ENCODE measurements around the gene MRPL34.

The MRPL34 gene

DNA sequence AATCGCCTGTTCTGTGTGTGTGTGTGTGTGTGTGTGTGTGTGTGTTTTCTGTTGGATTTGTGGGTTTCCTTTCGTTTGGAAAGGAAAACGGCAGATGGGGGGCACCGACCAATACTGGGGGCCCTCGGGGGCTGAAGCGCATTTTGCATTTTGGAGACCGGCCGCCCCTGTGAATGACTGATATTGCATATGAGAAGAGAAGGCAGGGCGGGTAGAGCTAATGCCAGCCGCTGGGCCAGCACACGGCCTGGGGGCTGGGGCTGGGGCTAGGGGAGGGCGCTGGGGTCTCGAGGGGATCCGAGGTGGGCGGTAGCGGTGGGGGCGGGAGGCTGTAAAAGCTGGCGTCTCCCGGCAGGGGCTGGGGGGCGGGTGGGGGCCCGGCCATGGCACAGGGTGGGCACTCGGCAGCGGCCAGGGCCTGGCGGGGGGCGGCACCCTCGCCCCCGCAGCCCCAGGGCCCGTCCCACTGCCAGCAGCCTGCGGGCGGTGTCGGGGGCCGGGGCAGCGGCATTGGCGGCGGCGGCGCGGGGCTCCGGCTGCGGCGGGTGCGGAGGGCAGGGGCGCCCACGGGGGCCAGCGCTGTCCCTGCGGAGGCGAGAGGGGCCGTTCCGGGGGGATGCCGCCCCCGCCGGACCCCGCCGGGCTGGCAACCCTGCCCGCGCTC is 17.8 kb downstream of the MRPL34 start:
- Histone ChIP-seq H3K27me3 (ENCODE audit: insufficient read depth, poor library complexity, severe bottlenecking) (peaks cover 4% of the 10 kb centered on the region), H3K27ac (replicated peaks) (no peak overlapping the region), H3K4me3 (replicated peaks; ENCODE audit: insufficient read depth, low read length) (no peak overlapping the region)
- no peak for DNase-seq (ENCODE audit: low read depth in 1 of 2, low spot score in 1 of 2)
- TF ChIP-seq POLR2AphosphoS5 (IDR thresholded peaks at IDR 0.05; ENCODE audit: low read depth) (no peak), SPI1 (IDR thresholded peaks at IDR 0.05; ENCODE audit: borderline replicate concordance, low read depth) (no peak), GABPA (IDR thresholded peaks at IDR 0.05; ENCODE audit: low read depth) (no peak)
- TF ChIP-seq, protein P1, sequence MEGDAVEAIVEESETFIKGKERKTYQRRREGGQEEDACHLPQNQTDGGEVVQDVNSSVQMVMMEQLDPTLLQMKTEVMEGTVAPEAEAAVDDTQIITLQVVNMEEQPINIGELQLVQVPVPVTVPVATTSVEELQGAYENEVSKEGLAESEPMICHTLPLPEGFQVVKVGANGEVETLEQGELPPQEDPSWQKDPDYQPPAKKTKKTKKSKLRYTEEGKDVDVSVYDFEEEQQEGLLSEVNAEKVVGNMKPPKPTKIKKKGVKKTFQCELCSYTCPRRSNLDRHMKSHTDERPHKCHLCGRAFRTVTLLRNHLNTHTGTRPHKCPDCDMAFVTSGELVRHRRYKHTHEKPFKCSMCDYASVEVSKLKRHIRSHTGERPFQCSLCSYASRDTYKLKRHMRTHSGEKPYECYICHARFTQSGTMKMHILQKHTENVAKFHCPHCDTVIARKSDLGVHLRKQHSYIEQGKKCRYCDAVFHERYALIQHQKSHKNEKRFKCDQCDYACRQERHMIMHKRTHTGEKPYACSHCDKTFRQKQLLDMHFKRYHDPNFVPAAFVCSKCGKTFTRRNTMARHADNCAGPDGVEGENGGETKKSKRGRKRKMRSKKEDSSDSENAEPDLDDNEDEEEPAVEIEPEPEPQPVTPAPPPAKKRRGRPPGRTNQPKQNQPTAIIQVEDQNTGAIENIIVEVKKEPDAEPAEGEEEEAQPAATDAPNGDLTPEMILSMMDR (IDR thresholded peaks at IDR 0.05; ENCODE audit: insufficient read depth, low read length) = no peak
- TF ChIP-seq, protein P2, sequence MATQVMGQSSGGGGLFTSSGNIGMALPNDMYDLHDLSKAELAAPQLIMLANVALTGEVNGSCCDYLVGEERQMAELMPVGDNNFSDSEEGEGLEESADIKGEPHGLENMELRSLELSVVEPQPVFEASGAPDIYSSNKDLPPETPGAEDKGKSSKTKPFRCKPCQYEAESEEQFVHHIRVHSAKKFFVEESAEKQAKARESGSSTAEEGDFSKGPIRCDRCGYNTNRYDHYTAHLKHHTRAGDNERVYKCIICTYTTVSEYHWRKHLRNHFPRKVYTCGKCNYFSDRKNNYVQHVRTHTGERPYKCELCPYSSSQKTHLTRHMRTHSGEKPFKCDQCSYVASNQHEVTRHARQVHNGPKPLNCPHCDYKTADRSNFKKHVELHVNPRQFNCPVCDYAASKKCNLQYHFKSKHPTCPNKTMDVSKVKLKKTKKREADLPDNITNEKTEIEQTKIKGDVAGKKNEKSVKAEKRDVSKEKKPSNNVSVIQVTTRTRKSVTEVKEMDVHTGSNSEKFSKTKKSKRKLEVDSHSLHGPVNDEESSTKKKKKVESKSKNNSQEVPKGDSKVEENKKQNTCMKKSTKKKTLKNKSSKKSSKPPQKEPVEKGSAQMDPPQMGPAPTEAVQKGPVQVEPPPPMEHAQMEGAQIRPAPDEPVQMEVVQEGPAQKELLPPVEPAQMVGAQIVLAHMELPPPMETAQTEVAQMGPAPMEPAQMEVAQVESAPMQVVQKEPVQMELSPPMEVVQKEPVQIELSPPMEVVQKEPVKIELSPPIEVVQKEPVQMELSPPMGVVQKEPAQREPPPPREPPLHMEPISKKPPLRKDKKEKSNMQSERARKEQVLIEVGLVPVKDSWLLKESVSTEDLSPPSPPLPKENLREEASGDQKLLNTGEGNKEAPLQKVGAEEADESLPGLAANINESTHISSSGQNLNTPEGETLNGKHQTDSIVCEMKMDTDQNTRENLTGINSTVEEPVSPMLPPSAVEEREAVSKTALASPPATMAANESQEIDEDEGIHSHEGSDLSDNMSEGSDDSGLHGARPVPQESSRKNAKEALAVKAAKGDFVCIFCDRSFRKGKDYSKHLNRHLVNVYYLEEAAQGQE (IDR thresholded peaks at IDR 0.05; ENCODE audit: insufficient replicate concordance, low read depth) = no peak

DNA sequence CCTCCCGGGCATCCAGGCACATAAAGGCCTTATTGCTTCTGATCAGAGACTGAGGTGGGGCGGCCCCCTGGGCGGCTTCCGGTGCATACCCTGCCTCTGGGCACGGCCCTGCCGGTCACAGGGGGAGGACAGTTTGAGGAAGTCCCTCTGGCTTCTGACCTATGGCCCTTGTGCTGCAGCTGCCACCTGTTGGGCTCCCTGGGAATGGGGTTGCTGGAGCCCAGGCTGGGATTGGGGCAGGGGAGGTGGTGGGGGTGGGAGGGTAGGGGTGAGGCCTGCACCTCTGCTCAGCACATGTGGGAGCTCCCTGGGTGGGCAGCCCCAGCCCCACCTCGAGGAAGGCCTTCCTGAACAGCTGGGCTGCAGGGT is 18.3 kb downstream of the MRPL34 start:
- DNase-seq (ENCODE audit: low read depth in 1 of 2, low spot score in 1 of 2) = no peak
- no peak overlapping the region for H3K27ac ChIP-seq (replicated peaks)
- H3K27me3 ChIP-seq (ENCODE audit: insufficient read depth, poor library complexity, severe bottlenecking) = peaks cover 6% of the 10 kb centered on the region
- TF ChIP-seq GABPA (IDR thresholded peaks at IDR 0.05; ENCODE audit: low read depth) = no peak
- TF ChIP-seq, protein P1 (IDR thresholded peaks at IDR 0.05; ENCODE audit: insufficient read depth, low read length) = no peak
- TF ChIP-seq, protein P2 (IDR thresholded peaks at IDR 0.05; ENCODE audit: insufficient replicate concordance, low read depth) = no peak
- TF ChIP-seq SPI1 (IDR thresholded peaks at IDR 0.05; ENCODE audit: borderline replicate concordance, low read depth) = no peak
- TF ChIP-seq POLR2AphosphoS5 (IDR thresholded peaks at IDR 0.05; ENCODE audit: low read depth) = no peak
- H3K4me3 ChIP-seq (replicated peaks; ENCODE audit: insufficient read depth, low read length) = no peak overlapping the region

DNA sequence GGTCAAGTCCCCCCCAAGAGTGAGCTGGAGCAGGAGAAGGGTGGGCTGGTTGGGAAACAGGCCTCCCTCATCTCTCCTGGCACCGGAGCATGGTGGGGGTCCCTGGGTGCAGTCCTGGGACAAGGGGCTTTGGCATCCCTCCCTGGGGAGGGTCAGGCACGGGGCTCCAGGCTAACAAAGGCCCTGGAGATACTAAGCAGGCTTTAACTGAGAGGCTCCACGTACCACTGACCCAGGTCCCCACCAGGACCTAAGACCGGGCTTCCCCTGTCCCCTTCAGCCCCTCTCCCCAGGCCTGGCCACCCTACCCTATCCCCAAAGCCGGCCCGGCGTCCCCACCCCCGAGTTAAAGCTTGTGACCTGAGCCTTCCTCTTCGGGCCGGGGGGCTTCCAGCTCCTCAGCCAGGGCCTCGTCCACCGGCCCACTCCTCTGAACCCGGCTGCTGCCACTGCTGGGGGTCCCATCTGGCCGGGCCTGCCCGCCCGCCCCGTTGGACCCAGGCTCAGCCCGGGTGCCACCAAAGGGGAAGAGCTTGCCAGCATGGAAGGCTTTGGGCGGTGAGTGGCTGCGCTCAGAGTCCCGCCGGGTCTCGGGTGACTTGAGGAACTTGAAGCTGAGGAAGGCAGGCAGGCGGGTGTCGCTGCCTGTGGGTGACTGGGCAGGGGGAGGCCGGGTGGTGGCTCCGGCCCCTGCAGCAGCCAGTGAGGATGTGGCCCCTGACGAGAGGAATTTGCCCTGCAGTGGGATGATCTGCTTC is 18.9 kb downstream of the MRPL34 start:
- H3K27me3 ChIP-seq (ENCODE audit: insufficient read depth, poor library complexity, severe bottlenecking) = peaks cover 12% of the 10 kb centered on the region
- peak in 1 of 2 experiments; percentile 41 for DNase-seq (ENCODE audit: low read depth in 1 of 2, low spot score in 1 of 2)
- H3K27ac ChIP-seq (replicated peaks) = no peak overlapping the region
- no peak overlapping the region for H3K4me3 ChIP-seq (replicated peaks; ENCODE audit: insufficient read depth, low read length)
- no peak for TF ChIP-seq POLR2AphosphoS5 (IDR thresholded peaks at IDR 0.05; ENCODE audit: low read depth)
- TF ChIP-seq, protein P2 (IDR thresholded peaks at IDR 0.05; ENCODE audit: insufficient replicate concordance, low read depth) = no peak
- TF ChIP-seq GABPA (IDR thresholded peaks at IDR 0.05; ENCODE audit: low read depth) = no peak
- TF ChIP-seq, protein P1 (IDR thresholded peaks at IDR 0.05; ENCODE audit: insufficient read depth, low read length) = no peak
- no peak for TF ChIP-seq SPI1 (IDR thresholded peaks at IDR 0.05; ENCODE audit: borderline replicate concordance, low read depth)
